HCT116 (cell line): ENCODE data around the gene ACACA. TPM values are rescaled to one million over a fixed set of nuclear protein-coding genes. Genes with fewer than 3 reads are reported as not detected.
"Not testable (repeated sequence)": the region's sequence is repeated elsewhere in the genome, so short reads cannot be mapped to it uniquely, and the experiment has no call there.

Experiments
- ATAC-seq: fragments of 200-7000 bp; cut with Tn5 transposase; 2 replicates; pipeline ENCODE4 v1.9.1; 2020; ENCODE audit warnings: mild to moderate bottlenecking, moderate library complexity
- BruUV-seq: library from RNA; stranded (reverse); fragments of 400-500 nt; replicated peaks from 2 replicates; lab custom pipeline; 2021; lab: Mats Ljungman, UMichigan
- CTCF ChIA-PET: fragments of 300-600 bp; sonication (Branson Sonifier 250); formaldehyde crosslinking; loops from one replicate; lab custom pipeline; 2021; ENCODE audit warnings: antibody characterized with exemption; lab: Charles Lee
- POLR2A ChIA-PET: fragments of 300-600, 350-600 bp; sonication (Branson Sonifier 250); formaldehyde crosslinking; loops from one replicate; lab custom pipeline; 2021; ENCODE audit warnings: antibody characterized with exemption; lab: Charles Lee
- RAD21 ChIA-PET, 2 experiments: fragments of 300-600 bp; sonication (Branson Sonifier 250); formaldehyde crosslinking; loops; one replicate each; lab custom pipeline; 2023; ENCODE audit warnings: low total read pairs in 2 of 2; ENCODE audit not compliant: uncharacterized antibody in 2 of 2, unreplicated experiment in 2 of 2, low non-redundant PET in 1 of 2; lab: Charles Lee
- DNase-seq: peaks from one replicate; pipeline ENCODE4 v3.0.0-alpha.2; 2010; ENCODE audit warnings: low read depth, low spot score
- H2AFZ ChIP-seq: fragments of 200-600 bp; shearing (Covaris generic), sonication (generic); 2 replicates; pipeline ENCODE4 v1.6.1; 2017; ENCODE audit warnings: low read depth, mixed run types, mixed read lengths, antibody characterized with exemption, low read length; ENCODE audit not compliant: poor library complexity, severe bottlenecking
- H3K27ac ChIP-seq: 2 replicates; pipeline ENCODE4 v1.5.1; 2012; ENCODE audit warnings: low read depth, low read length
- H3K27me3 ChIP-seq: fragments of 200-600 bp; sonication (generic); 2 replicates; pipeline ENCODE4 v1.6.1; 2016; ENCODE audit warnings: mixed run types, low read length, mixed read lengths; ENCODE audit not compliant: insufficient read depth
- H3K36me3 ChIP-seq, 2 experiments: fragments of 200-500 bp in 1 of 2; fragments of 200-600 bp in 1 of 2; sonication (Bioruptor generic) in 1 of 2; sonication (generic) in 1 of 2; 2 replicates each; pipeline versions ENCODE4 v1.5.1 to v1.6.1; 2014 to 2016; ENCODE audit warnings: low read length in 2 of 2, inconsistent platforms in 1 of 2, mixed read lengths in 1 of 2, mixed run types in 1 of 2; ENCODE audit not compliant: insufficient read depth in 2 of 2, control insufficient read depth in 1 of 2
- H3K4me1 ChIP-seq, 2 experiments: fragments of 200-600 bp in 1 of 2; sonication (generic) in 1 of 2; 2 replicates each; pipeline versions ENCODE4 v1.5.1 to v1.6.1; 2012 to 2017; ENCODE audit warnings: low read length in 2 of 2, inconsistent platforms in 1 of 2, mild to moderate bottlenecking in 1 of 2, mixed read lengths in 1 of 2, mixed run types in 1 of 2, moderate library complexity in 1 of 2; ENCODE audit not compliant: insufficient read depth in 2 of 2, control insufficient read depth in 1 of 2
- H3K4me2 ChIP-seq: fragments of 200-600 bp; sonication (generic); 2 replicates; pipeline ENCODE4 v1.6.1; 2017; ENCODE audit warnings: mixed run types, low read length, mixed read lengths
- H3K4me3 ChIP-seq, 2 experiments: fragments of 200-600 bp in 1 of 2; sonication (generic) in 1 of 2; replicated peaks in 1 of 2; 2 replicates each; pipeline ENCODE4 v1.5.1; 2011 to 2016; ENCODE audit warnings: low read length in 2 of 2, control low read depth in 1 of 2, low read depth in 1 of 2, mild to moderate bottlenecking in 1 of 2, mixed read lengths in 1 of 2, mixed run types in 1 of 2
- H3K79me2 ChIP-seq: fragments of 200-600 bp; sonication (generic); 2 replicates; pipeline ENCODE4 v1.6.1; 2017; ENCODE audit warnings: mild to moderate bottlenecking, mixed run types, low read length, moderate library complexity, mixed read lengths; ENCODE audit not compliant: insufficient read depth
- H3K9ac ChIP-seq: fragments of 200-600 bp; sonication (generic); 2 replicates; pipeline ENCODE4 v1.6.1; 2016; ENCODE audit warnings: low read length, mixed read lengths
- H3K9me2 ChIP-seq: fragments of 200-600 bp; sonication (generic), shearing (Covaris generic); 2 replicates; pipeline ENCODE4 v1.6.1; 2017; ENCODE audit warnings: mixed run types, mild to moderate bottlenecking, moderate library complexity; ENCODE audit not compliant: insufficient read depth
- H3K9me3 ChIP-seq, 2 experiments: fragments of 200-500 bp in 1 of 2; fragments of 200-600 bp in 1 of 2; sonication (Bioruptor generic) in 1 of 2; sonication (generic) in 1 of 2; 2 replicates each; pipeline ENCODE4 v1.6.1; 2014 to 2017; ENCODE audit warnings: low read length in 2 of 2, mixed read lengths in 2 of 2, inconsistent platforms in 1 of 2, low read depth in 1 of 2, mild to moderate bottlenecking in 1 of 2, mixed run types in 1 of 2, moderate library complexity in 1 of 2; ENCODE audit not compliant: control insufficient read depth in 1 of 2, insufficient read depth in 1 of 2
- H4K20me1 ChIP-seq: fragments of 200-600 bp; sonication (generic), shearing (Covaris generic); 2 replicates; pipeline ENCODE4 v1.6.1; 2017; ENCODE audit warnings: mixed run types, mild to moderate bottlenecking, moderate library complexity; ENCODE audit not compliant: insufficient read depth
- ELF1 ChIP-seq: IDR thresholded peaks from 2 replicates; pipeline ENCODE4 v1.6.1; 2012; ENCODE audit warnings: low read depth, borderline replicate concordance
- JUND ChIP-seq: IDR thresholded peaks from 2 replicates; pipeline ENCODE4 v1.6.1; 2012
- MAX ChIP-seq: IDR thresholded peaks from 2 replicates; pipeline ENCODE4 v1.6.1; 2012
- POLR2AphosphoS5 ChIP-seq: IDR thresholded peaks from 2 replicates; pipeline ENCODE4 v1.6.1; 2011; ENCODE audit warnings: mild to moderate bottlenecking, low read depth, low read length, moderate library complexity
- SIN3A ChIP-seq: IDR thresholded peaks from 2 replicates; pipeline ENCODE4 v1.6.1; 2012; ENCODE audit warnings: low read depth
- YY1 ChIP-seq: IDR thresholded peaks from 2 replicates; pipeline ENCODE4 v1.6.1; 2011; ENCODE audit warnings: low read length, low read depth, moderate library complexity, mild to moderate bottlenecking; ENCODE audit not compliant: insufficient replicate concordance; ENCODE audit errors: extremely low read depth
- intact Hi-C: fragments of 100-400 bp; cut with micrococcal nuclease; formaldehyde crosslinking; loops from 2 replicates; pipeline ENCODE4 v1.10.0; 2022
- total RNA-seq: library from RNA; stranded (reverse); gene quantifications from one replicate; pipeline ENCODE4 v1.2.1, GENCODE V29; 2021; ENCODE audit not compliant: unreplicated experiment

The ACACA gene
- total RNA-seq, 1 experiment from 2014 or later, result 161 TPM

GRCh38 chr17:37405955-37406634, 541 bp downstream of the ACACA start:
- Histone ChIP-seq H3K27ac (peak overlapping the region; percentile 97), H3K4me2 (peak overlapping the region; percentile 91), H3K4me1 (peaks cover 10 to 30% of the 10 kb centered on the region in 2 experiments), H3K4me3 (peak overlapping the region; percentile 76 to 89), H4K20me1 (no peaks in the 10 kb centered on the region), H2AFZ (no peak overlapping the region), H3K27me3 (no peaks in the 10 kb centered on the region), H3K9me3 (no peaks in the 10 kb centered on the region), H3K79me2 (peaks cover 47% of the 10 kb centered on the region), H3K36me3 (peaks cover 0 to 2% of the 10 kb centered on the region in 2 experiments; a peak in 1 of 4 replicates), H3K9me2 (no peaks in the 10 kb centered on the region), H3K9ac (peak overlapping the region; percentile 77)
- ChIA-PET POLR2A (no interaction called here), CTCF (no interaction called here), RAD21 (no interaction called here)
- no peak for TF ChIP-seq JUND
- 0 out of 2 replicates have a peak, but pooled peaks have one; percentile 22 for TF ChIP-seq MAX
- TF ChIP-seq SIN3A, result peak; percentile 7; the same call in 1 of the 2 replicates
- no peak for TF ChIP-seq ELF1
- TF ChIP-seq YY1, result peak; percentile 4
- no peak for TF ChIP-seq POLR2AphosphoS5
- BruUV-seq, result TSS peak; percentile 77
- ATAC-seq, result peak; percentile 39
- intact Hi-C loops, result loop anchor here (2.0 kb wide), 1 partner anchor 85 kb away; no protein-coding TSS in a partner anchor
- no peak for DNase-seq

GRCh38 chr17:37405522-37405921, 1.1 kb downstream of the ACACA start:
- POLR2A ChIA-PET, H2AFZ ChIP-seq, H3K9me2 ChIP-seq, H4K20me1 ChIP-seq, CTCF ChIA-PET, H3K27me3 ChIP-seq, intact Hi-C loops, DNase-seq, RAD21 ChIA-PET, H3K9me3 ChIP-seq, ATAC-seq, H3K36me3 ChIP-seq, BruUV-seq: not testable (repeated sequence)
- Histone ChIP-seq H3K79me2 (peaks cover 45% of the 10 kb centered on the region), H3K27ac (peak overlapping the region; percentile 97; the same call in 1 of the 2 replicates), H3K9ac (peak overlapping the region; percentile 77), H3K4me2 (peak overlapping the region; percentile 91), H3K4me1 (peaks cover 10 to 30% of the 10 kb centered on the region in 2 experiments), H3K4me3 (peak overlapping the region; percentile 76 to 89)
